ENCODE data around the gene GAL. TPM values are rescaled to one million over a fixed set of nuclear protein-coding genes. Genes with fewer than 3 reads are reported as not detected.

The GAL gene
- total RNA-seq, 1 donor from 2014 or later, result not detected

DNA sequence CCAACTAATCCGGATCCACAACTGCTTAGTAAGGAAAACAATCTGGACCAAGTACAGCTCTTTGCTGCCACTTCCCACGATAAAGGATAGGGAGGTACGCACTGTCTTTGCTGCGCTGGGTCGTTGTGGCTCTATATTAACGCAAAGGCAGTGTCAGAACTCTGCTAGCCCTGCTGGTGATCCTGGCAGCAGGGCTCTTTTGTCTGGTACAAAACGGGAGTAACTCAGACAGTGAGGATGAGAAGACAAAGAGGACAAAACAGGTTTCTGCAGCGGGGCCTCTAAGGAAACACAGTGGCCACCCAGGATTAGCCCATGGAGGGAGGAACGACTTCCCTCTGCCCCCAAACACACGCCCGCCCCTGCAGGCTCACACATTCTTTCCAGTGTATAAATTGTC lies 26.1 kb downstream of the GAL start:
- H3K9ac ChIP-seq, result no peak overlapping the region
- H3K27ac ChIP-seq, result no peak overlapping the region
- Mint-ChIP-seq H3K27ac (no peak overlapping the region), H3K4me3 (peak overlapping the region; percentile 46), H3K9me3 (no peaks in the 10 kb centered on the region), H3K4me1 (peaks cover 49% of the 10 kb centered on the region), H3K36me3 (peaks cover 2% of the 10 kb centered on the region), H3K27me3 (ENCODE audit: insufficient read depth, low read depth) (peaks cover 20% of the 10 kb centered on the region)
- no peak for TF ChIP-seq EZH2phosphoT487 (IDR thresholded peaks at IDR 0.05)
- TF ChIP-seq EZH2 (IDR thresholded peaks at IDR 0.05), result no peak
- TF ChIP-seq, protein P1, sequence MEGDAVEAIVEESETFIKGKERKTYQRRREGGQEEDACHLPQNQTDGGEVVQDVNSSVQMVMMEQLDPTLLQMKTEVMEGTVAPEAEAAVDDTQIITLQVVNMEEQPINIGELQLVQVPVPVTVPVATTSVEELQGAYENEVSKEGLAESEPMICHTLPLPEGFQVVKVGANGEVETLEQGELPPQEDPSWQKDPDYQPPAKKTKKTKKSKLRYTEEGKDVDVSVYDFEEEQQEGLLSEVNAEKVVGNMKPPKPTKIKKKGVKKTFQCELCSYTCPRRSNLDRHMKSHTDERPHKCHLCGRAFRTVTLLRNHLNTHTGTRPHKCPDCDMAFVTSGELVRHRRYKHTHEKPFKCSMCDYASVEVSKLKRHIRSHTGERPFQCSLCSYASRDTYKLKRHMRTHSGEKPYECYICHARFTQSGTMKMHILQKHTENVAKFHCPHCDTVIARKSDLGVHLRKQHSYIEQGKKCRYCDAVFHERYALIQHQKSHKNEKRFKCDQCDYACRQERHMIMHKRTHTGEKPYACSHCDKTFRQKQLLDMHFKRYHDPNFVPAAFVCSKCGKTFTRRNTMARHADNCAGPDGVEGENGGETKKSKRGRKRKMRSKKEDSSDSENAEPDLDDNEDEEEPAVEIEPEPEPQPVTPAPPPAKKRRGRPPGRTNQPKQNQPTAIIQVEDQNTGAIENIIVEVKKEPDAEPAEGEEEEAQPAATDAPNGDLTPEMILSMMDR (IDR thresholded peaks at IDR 0.05), result no peak
- H3K4me2 ChIP-seq, result peak overlapping the region; percentile 68
- peak overlapping the region; percentile 25 for H3K4me3 ChIP-seq
- H3F3A ChIP-seq (ENCODE audit: low read depth), result peaks cover 39% of the 10 kb centered on the region
- peak; percentile 90 for DNase-seq (ENCODE audit: low spot score)
- H3K4me1 ChIP-seq, result peaks cover 68% of the 10 kb centered on the region
- H3K36me3 ChIP-seq, result no peaks in the 10 kb centered on the region
- no peaks in the 10 kb centered on the region for H3K79me2 ChIP-seq (ENCODE audit: low read depth)
- no peaks in the 10 kb centered on the region for H3K9me3 ChIP-seq (ENCODE audit: low read depth)
- no peak overlapping the region for H2AFZ ChIP-seq (replicated peaks)
- H4K20me1 ChIP-seq (ENCODE audit: low read depth), result peaks cover 10% of the 10 kb centered on the region
- H3K27me3 ChIP-seq, result no peaks in the 10 kb centered on the region

- Mint-ChIP-seq H3K27ac (peak overlapping the region; percentile 0), H3K9me3 (no peaks in the 10 kb centered on the region), H3K4me1 (peaks cover 50% of the 10 kb centered on the region), H3K27me3 (ENCODE audit: insufficient read depth, low read depth) (peaks cover 18% of the 10 kb centered on the region), H3K36me3 (peaks cover under 1% of the 10 kb centered on the region), H3K4me3 (no peak overlapping the region)
- H3F3A ChIP-seq (ENCODE audit: low read depth), result peaks cover 39% of the 10 kb centered on the region
- DNase-seq (ENCODE audit: low spot score), result no peak
- H2AFZ ChIP-seq (replicated peaks), result no peak overlapping the region
- no peaks in the 10 kb centered on the region for H3K27me3 ChIP-seq
- no peak overlapping the region for H3K27ac ChIP-seq
- peak overlapping the region; percentile 25 for H3K4me3 ChIP-seq
- H3K36me3 ChIP-seq, result no peaks in the 10 kb centered on the region
- no peaks in the 10 kb centered on the region for H3K9me3 ChIP-seq (ENCODE audit: low read depth)
- no peaks in the 10 kb centered on the region for H3K79me2 ChIP-seq (ENCODE audit: low read depth)
- peaks cover 73% of the 10 kb centered on the region for H3K4me1 ChIP-seq
- H3K4me2 ChIP-seq, result peak overlapping the region; percentile 68
- H3K9ac ChIP-seq, result no peak overlapping the region
- H4K20me1 ChIP-seq (ENCODE audit: low read depth), result peaks cover 10% of the 10 kb centered on the region
- no peak for TF ChIP-seq EZH2phosphoT487 (IDR thresholded peaks at IDR 0.05)
- no peak for TF ChIP-seq EZH2 (IDR thresholded peaks at IDR 0.05)
- TF ChIP-seq, protein P1 (IDR thresholded peaks at IDR 0.05), result no peak
Observed at GRCh38 chr11:68711114-68711513, 26.8 kb downstream of the GAL start.

DNA sequence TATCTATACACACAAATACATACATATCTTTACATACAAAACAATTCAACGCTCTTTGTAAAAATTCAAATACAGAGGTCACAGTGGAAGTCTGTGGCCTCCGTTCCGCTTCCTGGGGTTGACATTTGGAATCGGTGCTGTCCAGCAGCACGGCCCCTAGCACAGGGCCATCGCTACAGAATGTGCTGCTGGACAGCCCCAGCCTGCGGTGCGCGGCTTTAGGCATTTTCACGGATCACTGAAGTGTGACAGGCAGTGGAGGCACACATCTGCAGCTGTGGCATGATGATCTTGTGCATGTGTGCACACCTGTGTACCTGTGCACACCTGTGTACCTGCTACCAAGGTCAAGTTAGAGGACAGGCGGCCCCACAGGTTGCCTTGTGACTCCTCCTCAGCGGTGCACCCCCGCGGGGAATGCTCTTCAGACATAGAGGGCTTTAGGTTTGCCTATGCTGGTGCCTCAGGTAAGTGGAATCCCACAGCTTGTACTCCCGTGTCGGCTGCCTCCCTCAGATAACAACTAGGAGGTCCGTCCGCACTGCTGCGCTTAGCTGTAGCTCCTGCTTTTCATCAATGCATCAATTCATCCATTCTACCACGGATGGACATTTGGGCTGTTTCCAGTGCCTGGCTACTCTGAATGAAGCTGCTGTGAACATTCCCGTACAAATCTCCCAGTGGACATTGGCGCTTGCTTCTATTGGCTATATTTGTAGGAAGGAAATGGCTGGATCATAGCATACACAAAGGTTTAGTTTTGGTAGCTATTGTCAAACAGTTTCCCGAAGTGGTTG lies 29.9 kb downstream of the GAL start:
- Histone ChIP-seq H2AFZ (replicated peaks) (no peak overlapping the region), H4K20me1 (ENCODE audit: low read depth) (peaks cover 10% of the 10 kb centered on the region), H3K4me2 (peak overlapping the region; percentile 19), H3F3A (ENCODE audit: low read depth) (peaks cover 36% of the 10 kb centered on the region), H3K36me3 (no peaks in the 10 kb centered on the region), H3K4me3 (no peak overlapping the region), H3K9me3 (ENCODE audit: low read depth) (no peaks in the 10 kb centered on the region), H3K79me2 (ENCODE audit: low read depth) (no peaks in the 10 kb centered on the region), H3K27me3 (no peaks in the 10 kb centered on the region), H3K27ac (no peak overlapping the region), H3K4me1 (peaks cover 58% of the 10 kb centered on the region), H3K9ac (no peak overlapping the region)
- Mint-ChIP-seq H3K27me3 (ENCODE audit: insufficient read depth, low read depth) (peaks cover 17% of the 10 kb centered on the region), H3K36me3 (no peaks in the 10 kb centered on the region), H3K27ac (no peak overlapping the region), H3K9me3 (peaks cover 4% of the 10 kb centered on the region), H3K4me1 (peaks cover 35% of the 10 kb centered on the region), H3K4me3 (no peak overlapping the region)
- TF ChIP-seq, protein P1 (IDR thresholded peaks at IDR 0.05), result no peak
- no peak for TF ChIP-seq EZH2phosphoT487 (IDR thresholded peaks at IDR 0.05)
- no peak for TF ChIP-seq EZH2 (IDR thresholded peaks at IDR 0.05)
- peak; percentile 58 for DNase-seq (ENCODE audit: low spot score)

All from neural progenitor cell (in vitro differentiated cells).